BLaER1 (cell line): Measurements from ENCODE around the gene MORF4L1.
A peak's percentile ranks its signal among the peaks of the same experiment; 100 is the strongest.
"Not testable (repeated sequence)": the region's sequence is repeated elsewhere in the genome, so short reads cannot be mapped to it uniquely, and the experiment has no call there.

Experiments used
- H3K27ac ChIP-seq: shearing (Covaris generic); formaldehyde crosslinking; 2 replicates; pipeline ENCODE4 v1.8.1; 2022
- H3K27me3 ChIP-seq: shearing (Covaris generic); formaldehyde crosslinking; 2 replicates; pipeline ENCODE4 v1.8.1; 2022
- H3K36me3 ChIP-seq: shearing (Covaris generic); formaldehyde crosslinking; 2 replicates; pipeline ENCODE4 v1.8.1; 2022
- H3K4me1 ChIP-seq: shearing (Covaris generic); formaldehyde crosslinking; 2 replicates; pipeline ENCODE4 v1.8.1; 2022
- H3K4me2 ChIP-seq: shearing (Covaris generic); formaldehyde crosslinking; 2 replicates; pipeline ENCODE4 v1.8.1; 2022
- H3K4me3 ChIP-seq: shearing (Covaris generic); formaldehyde crosslinking; 2 replicates; pipeline ENCODE4 v1.8.1; 2022
- H3K9ac ChIP-seq: shearing (Covaris generic); formaldehyde crosslinking; 2 replicates; pipeline ENCODE4 v1.8.1; 2022
- H3K9me3 ChIP-seq: shearing (Covaris generic); formaldehyde crosslinking; 2 replicates; pipeline ENCODE4 v1.8.1; 2022
- H4K20me1 ChIP-seq: shearing (Covaris generic); formaldehyde crosslinking; 2 replicates; pipeline ENCODE4 v1.8.1; 2022
- Cebpa-rat ChIP-seq: shearing (Covaris generic); IDR thresholded peaks from 2 replicates; pipeline ENCODE4 v1.8.1; 2022

MORF4L1 gene

GRCh38 chr15:78855746-78856145 is 16.9 kb upstream of the MORF4L1 start:
- no peak for TF ChIP-seq Cebpa-rat
- Histone ChIP-seq H3K9me3 (0 out of 2 replicates have a peak, but pooled peaks cover 4% of the 10 kb centered on the region), H3K4me1 (no peaks in the 10 kb centered on the region), H3K27me3 (no peaks in the 10 kb centered on the region), H3K27ac (no peak overlapping the region), H3K4me2 (no peak overlapping the region), H3K9ac (no peak overlapping the region), H3K4me3 (no peak overlapping the region), H4K20me1 (no peaks in the 10 kb centered on the region), H3K36me3 (no peaks in the 10 kb centered on the region)

GRCh38 chr15:78859971-78860719 is 12.5 kb upstream of the MORF4L1 start:
- peak overlapping the region; percentile 60 for H3K4me3 ChIP-seq
- no peaks in the 10 kb centered on the region for H3K36me3 ChIP-seq
- no peak overlapping the region for H3K27ac ChIP-seq
- peak overlapping the region; percentile 70 for H3K4me2 ChIP-seq
- no peaks in the 10 kb centered on the region for H3K9me3 ChIP-seq
- no peaks in the 10 kb centered on the region for H3K27me3 ChIP-seq
- H3K9ac ChIP-seq: peak overlapping the region; percentile 57; the same call in 1 of the 2 replicates
- H3K4me1 ChIP-seq: no peaks in the 10 kb centered on the region
- TF ChIP-seq Cebpa-rat: no peak
- no peaks in the 10 kb centered on the region for H4K20me1 ChIP-seq

GRCh38 chr15:78865585-78865984 is 7.1 kb upstream of the MORF4L1 start:
- not testable (repeated sequence) for H3K27ac ChIP-seq, H3K4me3 ChIP-seq, H3K9ac ChIP-seq, H3K9me3 ChIP-seq, H4K20me1 ChIP-seq, H3K27me3 ChIP-seq, H3K4me2 ChIP-seq, H3K36me3 ChIP-seq, H3K4me1 ChIP-seq

GRCh38 chr15:78866031-78866430 is 6.7 kb upstream of the MORF4L1 start:
- not testable (repeated sequence) for H3K9me3 ChIP-seq, H3K9ac ChIP-seq, H3K4me1 ChIP-seq, H4K20me1 ChIP-seq, H3K27me3 ChIP-seq, H3K4me3 ChIP-seq, H3K27ac ChIP-seq, H3K4me2 ChIP-seq, H3K36me3 ChIP-seq

GRCh38 chr15:78866803-78867202 is 5.9 kb upstream of the MORF4L1 start:
- Histone ChIP-seq H4K20me1 (no peaks in the 10 kb centered on the region), H3K27me3 (no peaks in the 10 kb centered on the region), H3K4me2 (no peak overlapping the region), H3K9me3 (no peaks in the 10 kb centered on the region), H3K36me3 (no peaks in the 10 kb centered on the region), H3K4me3 (no peak overlapping the region), H3K27ac (no peak overlapping the region), H3K4me1 (peaks cover 5% of the 10 kb centered on the region), H3K9ac (no peak overlapping the region)
- no peak for TF ChIP-seq Cebpa-rat

- H3K4me1 ChIP-seq: peaks cover 10% of the 10 kb centered on the region
- H3K4me3 ChIP-seq: no peak overlapping the region
- no peaks in the 10 kb centered on the region for H3K27me3 ChIP-seq
- H3K36me3 ChIP-seq: no peaks in the 10 kb centered on the region
- no peaks in the 10 kb centered on the region for H3K9me3 ChIP-seq
- no peak overlapping the region for H3K9ac ChIP-seq
- H3K4me2 ChIP-seq: no peak overlapping the region
- no peak overlapping the region for H3K27ac ChIP-seq
- no peak for TF ChIP-seq Cebpa-rat
- H4K20me1 ChIP-seq: no peaks in the 10 kb centered on the region
Measured at GRCh38 chr15:78868366-78868765, 4.3 kb upstream of the MORF4L1 start.

GRCh38 chr15:78871483-78872127 is 1.1 kb upstream of the MORF4L1 start:
- H3K9me3 ChIP-seq, H3K27me3 ChIP-seq, H3K36me3 ChIP-seq: not testable (repeated sequence)
- peaks cover 33% of the 10 kb centered on the region for H3K4me1 ChIP-seq
- H3K9ac ChIP-seq: peak overlapping the region; percentile 73
- H3K27ac ChIP-seq: peak overlapping the region; percentile 82
- H3K4me3 ChIP-seq: peak overlapping the region; percentile 99
- peaks cover 31% of the 10 kb centered on the region for H4K20me1 ChIP-seq
- peak overlapping the region; percentile 84 for H3K4me2 ChIP-seq

GRCh38 chr15:78872972-78873792 is 492 bp downstream of the MORF4L1 start:
- peak overlapping the region; percentile 100 for H3K27ac ChIP-seq
- TF ChIP-seq Cebpa-rat: no peak
- H3K36me3 ChIP-seq: 0 out of 2 replicates have a peak, but pooled peaks cover 6% of the 10 kb centered on the region
- peak overlapping the region; percentile 91 for H3K4me2 ChIP-seq
- no peaks in the 10 kb centered on the region for H3K9me3 ChIP-seq
- H3K27me3 ChIP-seq: no peaks in the 10 kb centered on the region
- H3K9ac ChIP-seq: peak overlapping the region; percentile 100
- peaks cover 47% of the 10 kb centered on the region for H4K20me1 ChIP-seq
- peak overlapping the region; percentile 99 for H3K4me3 ChIP-seq
- peaks cover 49% of the 10 kb centered on the region for H3K4me1 ChIP-seq

GRCh38 chr15:78873793-78874765 is 1.4 kb downstream of the MORF4L1 start:
- H4K20me1 ChIP-seq: peaks cover 56% of the 10 kb centered on the region

More at GRCh38 chr15:78873793-78874765, 1.4 kb downstream of the MORF4L1 start:
- H3K27ac ChIP-seq: peak overlapping the region; percentile 100
- 0 out of 2 replicates have a peak, but pooled peaks cover 6% of the 10 kb centered on the region for H3K36me3 ChIP-seq
- no peaks in the 10 kb centered on the region for H3K27me3 ChIP-seq
- peak overlapping the region; percentile 100 for H3K9ac ChIP-seq
- H3K4me2 ChIP-seq: peak overlapping the region; percentile 91
- TF ChIP-seq Cebpa-rat: no peak
- peaks cover 58% of the 10 kb centered on the region for H3K4me1 ChIP-seq
- peak overlapping the region; percentile 99 for H3K4me3 ChIP-seq
- H3K9me3 ChIP-seq: no peaks in the 10 kb centered on the region
